GM19193 (cell line): Measurements from ENCODE around the gene CCDC82.

ENCODE experiments used
- POLR2A ChIP-seq: IDR thresholded peaks from 4 replicates; pipeline ENCODE4 v1.6.1; 2011; ENCODE audit not compliant: insufficient read depth, insufficient read length; ENCODE audit errors: extremely low read depth

Gene CCDC82

DNA sequence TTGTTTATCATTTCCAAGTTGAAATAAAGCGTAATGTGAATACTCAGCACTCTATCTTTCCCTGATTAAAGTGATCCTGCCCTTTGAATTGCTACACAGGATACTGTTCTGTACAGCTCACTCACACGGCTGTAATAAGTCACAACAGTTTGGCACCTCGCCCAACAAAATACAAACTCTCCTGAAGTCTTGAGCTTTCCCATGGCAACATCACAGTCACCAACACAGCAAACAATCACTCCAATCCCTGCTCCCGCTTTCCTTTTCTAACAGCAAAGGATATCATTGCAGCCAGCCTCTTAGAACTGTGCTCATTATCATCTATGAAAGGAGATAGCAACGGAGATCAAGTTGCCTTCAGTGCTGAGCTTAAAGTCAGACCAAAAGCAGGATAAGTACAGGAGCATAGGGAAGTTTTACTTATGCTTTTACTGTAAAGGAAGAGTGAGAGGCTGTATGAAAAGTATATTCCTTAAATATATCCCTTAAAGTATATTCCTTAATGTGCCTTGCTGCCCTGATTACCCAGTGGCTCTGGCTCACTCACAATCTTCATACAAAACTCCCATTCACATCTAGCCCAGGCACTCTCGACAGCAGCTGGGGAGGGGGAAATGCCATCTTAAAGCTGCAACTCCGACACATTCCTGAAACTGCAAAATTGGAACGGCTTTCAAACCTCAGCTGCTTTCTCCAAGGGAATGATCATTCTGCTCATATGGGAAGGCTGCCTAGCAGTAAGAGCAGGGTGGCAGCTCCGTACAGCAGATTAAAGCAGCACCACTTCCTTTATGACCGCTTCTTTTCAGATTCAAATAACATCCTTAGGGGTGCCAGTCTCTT lies 82.6 kb downstream of the CCDC82 start:
- TF ChIP-seq POLR2A = no peak

GRCh38 chr11:96306600-96306932 lies 83.1 kb downstream of the CCDC82 start:
- TF ChIP-seq POLR2A = no peak

- TF ChIP-seq POLR2A = no peak
These were observed 83.6 kb downstream of the CCDC82 start for GRCh38 chr11:96306071-96306470.

GRCh38 chr11:96303980-96304379 lies 85.7 kb downstream of the CCDC82 start:
- TF ChIP-seq POLR2A = no peak

- TF ChIP-seq POLR2A = no peak
These were observed 86.6 kb downstream of the CCDC82 start for GRCh38 chr11:96303064-96303463.
